Colonic mucosa (tissue), 4 donors: ENCODE data around the gene ERN1. TPM values are rescaled to one million over a fixed set of nuclear protein-coding genes. Genes with fewer than 3 reads are reported as not detected.
"Not testable (repeated sequence)": the region's sequence is repeated elsewhere in the genome, so short reads cannot be mapped to it uniquely, and the experiment has no call there.

ENCODE experiments used
- DNase-seq: peaks from one replicate; pipeline ENCODE4 v3.0.0-alpha.2; 2020
- H3K27ac ChIP-seq: fragments of 200-600 bp; one replicate; pipeline ENCODE4 v1.8.0; 2021
- H3K27me3 ChIP-seq: fragments of 200-600 bp; one replicate; pipeline ENCODE4 v1.8.0; 2021
- H3K36me3 ChIP-seq: fragments of 200-600 bp; one replicate; pipeline ENCODE4 v1.8.0; 2021
- H3K4me1 ChIP-seq: fragments of 200-600 bp; one replicate; pipeline ENCODE4 v1.8.0; 2021; ENCODE audit warnings: mild to moderate bottlenecking
- H3K4me3 ChIP-seq: fragments of 200-600 bp; one replicate; pipeline ENCODE4 v1.8.0; 2021
- H3K9ac ChIP-seq, 2 donors: one replicate each; pipeline ENCODE4 v1.7.0; 2013; ENCODE audit warnings: control low read depth in 2 of 2, low read depth in 2 of 2, low read length in 2 of 2
- H3K9me3 ChIP-seq: fragments of 200-600 bp; one replicate; pipeline ENCODE4 v1.8.0; 2021
- intact Hi-C: fragments of 100-400 bp; cut with DNase I; formaldehyde crosslinking; loops from one replicate; pipeline ENCODE4 v1.14.1; 2022
- total RNA-seq, 2 donors: library from RNA; stranded (reverse); fragmentation: NEBNext Ultra II Directional in 1 of 2; extraction: Animal tissue kit (Norgen Biotek cat#: 25700) in 1 of 2; gene quantifications; one replicate each; pipeline ENCODE4 v1.2.1, GENCODE V29; 2021
- TF ChIP-seq, protein P1 (sequence below): fragments of 200-600 bp; IDR thresholded peaks from one replicate; pipeline ENCODE4 v1.8.0; 2022; ENCODE audit warnings: antibody characterized with exemption, mild to moderate bottlenecking
- donor health status: healthy.
- donor health status: DM: no; HTN: no; CAD: no.
- donor health status: DM: no; HTN: no; CAD: no.

The ERN1 gene
- total RNA-seq, 2 donors from 2014 or later: 19.2 to 19.6 TPM

- peaks cover 8% of the 10 kb centered on the region for H3K4me1 ChIP-seq
- DNase-seq: peak; percentile 15
Observed at GRCh38 chr17:64024215-64024654, 105.7 kb downstream of the ERN1 start.

DNA sequence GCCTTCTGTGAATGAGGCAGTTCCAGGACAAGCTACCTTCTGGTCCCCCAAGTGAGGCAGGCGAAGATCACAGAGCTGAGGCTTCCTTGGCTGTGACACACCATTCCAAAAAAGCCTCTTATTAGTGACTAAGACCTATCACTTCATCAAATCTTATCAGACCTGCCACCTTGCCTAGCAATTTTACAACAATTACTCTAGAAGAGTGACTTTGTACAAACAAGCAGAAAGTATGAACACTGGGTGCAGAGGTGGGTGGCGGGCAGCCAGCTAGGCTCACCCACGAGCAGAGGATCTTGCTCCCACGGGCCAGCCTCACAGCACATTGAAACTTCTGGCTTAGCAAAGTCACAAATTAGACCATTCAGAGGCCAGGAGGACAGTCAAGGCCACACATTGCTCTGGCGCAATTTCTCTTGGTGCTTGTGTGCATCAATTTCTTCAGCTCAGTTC is 107.3 kb downstream of the ERN1 start:
- intact Hi-C loops: loop anchor here (10.0 kb wide), 1 partner anchor 108 kb away; the partner anchor contains the start of genes CSHL1 and GH1
- Histone ChIP-seq H3K9ac (no peak overlapping the region), H3K9me3 (no peaks in the 10 kb centered on the region), H3K4me1 (peaks cover 8% of the 10 kb centered on the region), H3K36me3 (no peaks in the 10 kb centered on the region), H3K4me3 (no peak overlapping the region), H3K27me3 (no peaks in the 10 kb centered on the region), H3K27ac (no peak overlapping the region)
- DNase-seq: peak; percentile 11
- TF ChIP-seq, protein P1, sequence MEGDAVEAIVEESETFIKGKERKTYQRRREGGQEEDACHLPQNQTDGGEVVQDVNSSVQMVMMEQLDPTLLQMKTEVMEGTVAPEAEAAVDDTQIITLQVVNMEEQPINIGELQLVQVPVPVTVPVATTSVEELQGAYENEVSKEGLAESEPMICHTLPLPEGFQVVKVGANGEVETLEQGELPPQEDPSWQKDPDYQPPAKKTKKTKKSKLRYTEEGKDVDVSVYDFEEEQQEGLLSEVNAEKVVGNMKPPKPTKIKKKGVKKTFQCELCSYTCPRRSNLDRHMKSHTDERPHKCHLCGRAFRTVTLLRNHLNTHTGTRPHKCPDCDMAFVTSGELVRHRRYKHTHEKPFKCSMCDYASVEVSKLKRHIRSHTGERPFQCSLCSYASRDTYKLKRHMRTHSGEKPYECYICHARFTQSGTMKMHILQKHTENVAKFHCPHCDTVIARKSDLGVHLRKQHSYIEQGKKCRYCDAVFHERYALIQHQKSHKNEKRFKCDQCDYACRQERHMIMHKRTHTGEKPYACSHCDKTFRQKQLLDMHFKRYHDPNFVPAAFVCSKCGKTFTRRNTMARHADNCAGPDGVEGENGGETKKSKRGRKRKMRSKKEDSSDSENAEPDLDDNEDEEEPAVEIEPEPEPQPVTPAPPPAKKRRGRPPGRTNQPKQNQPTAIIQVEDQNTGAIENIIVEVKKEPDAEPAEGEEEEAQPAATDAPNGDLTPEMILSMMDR: no peak

More at GRCh38 chr17:64024215-64024654, 105.7 kb downstream of the ERN1 start:
- no peaks in the 10 kb centered on the region for H3K36me3 ChIP-seq
- no peak overlapping the region for H3K9ac ChIP-seq
- H3K27me3 ChIP-seq: no peaks in the 10 kb centered on the region
- H3K9me3 ChIP-seq: no peaks in the 10 kb centered on the region
- no peak overlapping the region for H3K4me3 ChIP-seq
- intact Hi-C loops: loop anchor here (10.0 kb wide), 1 partner anchor 109 kb away; the partner anchor contains the start of genes CSHL1 and GH1
- TF ChIP-seq, protein P1: no peak
- no peak overlapping the region for H3K27ac ChIP-seq

DNA sequence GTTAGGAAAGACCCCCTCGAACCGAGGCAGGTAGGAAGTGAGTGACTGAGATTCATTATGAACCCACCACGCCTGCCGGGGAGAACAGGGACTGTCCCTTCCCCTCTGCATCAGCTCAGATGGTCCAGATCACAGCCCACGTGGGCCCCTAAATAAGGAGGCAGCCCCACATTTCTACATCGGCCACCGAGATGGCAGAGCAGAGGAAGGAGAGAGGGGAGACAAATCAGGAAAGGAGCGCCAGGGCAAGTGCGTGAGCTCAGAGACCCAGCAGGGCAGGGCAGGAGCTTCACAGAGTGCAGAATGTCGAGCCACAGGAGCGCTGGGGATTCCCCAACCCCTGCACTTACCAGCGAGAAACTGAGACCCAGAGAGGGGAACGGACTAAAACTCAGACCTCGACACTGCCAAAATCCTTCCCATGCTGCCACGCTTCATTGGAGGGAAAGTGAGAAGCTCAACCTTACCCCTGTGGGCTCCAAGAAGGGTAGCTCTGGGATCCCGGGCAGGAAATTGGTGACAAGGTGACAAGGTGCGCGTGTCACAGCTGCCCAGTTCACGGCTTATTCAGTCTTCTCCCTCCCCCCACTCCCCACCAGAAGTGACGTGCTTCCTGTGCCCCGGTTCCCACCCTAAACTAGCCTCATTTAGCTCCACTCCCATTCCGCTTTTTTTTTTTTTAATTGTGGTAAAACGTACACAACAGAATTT is 109.7 kb downstream of the ERN1 start, which contains the start of gene ICAM2:
Gene ICAM2, minus strand, starts transcription at position 578 of the 711 bp plus-strand sequence. CDS start 13,942 bp downstream, outside the sequence.
- TF ChIP-seq, protein P1: no peak

DNA sequence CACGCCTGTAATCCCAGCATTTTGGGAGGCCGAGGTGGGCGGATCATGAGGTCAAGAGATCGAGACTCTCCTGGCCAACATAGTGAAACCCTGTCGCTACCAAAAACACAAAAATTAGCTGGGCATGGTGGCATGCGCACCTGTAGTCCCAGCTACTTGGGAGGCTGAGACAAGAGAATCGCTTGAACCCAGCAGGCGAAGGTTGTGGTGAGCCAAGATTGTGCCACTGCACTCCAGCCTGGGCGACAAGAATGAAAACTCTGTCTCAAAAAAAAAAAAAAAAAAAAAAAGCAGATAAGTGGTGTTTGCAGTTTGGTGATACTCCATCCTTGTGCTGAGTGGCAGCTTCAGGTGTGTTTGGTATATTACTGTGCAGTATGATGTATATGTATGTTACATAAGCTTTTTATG is 110.4 kb downstream of the ERN1 start:
- H3K4me1 ChIP-seq, H3K36me3 ChIP-seq, H3K9me3 ChIP-seq, H3K27me3 ChIP-seq, intact Hi-C loops: not testable (repeated sequence)
- peak overlapping the region; percentile 39 for H3K27ac ChIP-seq
- peak overlapping the region; percentile 77 to 83 for H3K9ac ChIP-seq
- H3K4me3 ChIP-seq: peak overlapping the region; percentile 38
- DNase-seq: peak; percentile 14

More for the DNA sequence above, 109.7 kb downstream of the ERN1 start, which contains the start of gene ICAM2:
- Histone ChIP-seq H3K27ac (peak within 1 kb of the TSS; percentile 39), H3K27me3 (no peaks in the 10 kb centered on the region), H3K9me3 (no peaks in the 10 kb centered on the region), H3K4me1 (no peaks in the 10 kb centered on the region), H3K36me3 (no peaks in the 10 kb centered on the region), H3K9ac (peak within 1 kb of the TSS; percentile 77 to 83), H3K4me3 (peak within 1 kb of the TSS; percentile 38)
- intact Hi-C loops: loop anchor here (10.0 kb wide), 1 partner anchor 105 kb away; the partner anchor contains the start of genes CSHL1 and GH1
- DNase-seq: peak; percentile 67

GRCh38 chr17:64017381-64017980 is 112.5 kb downstream of the ERN1 start:
- intact Hi-C loops: no loop called here
- H3K36me3 ChIP-seq: no peaks in the 10 kb centered on the region
- H3K4me3 ChIP-seq: no peak overlapping the region
- H3K27ac ChIP-seq: no peak overlapping the region
- H3K4me1 ChIP-seq: no peaks in the 10 kb centered on the region
- no peaks in the 10 kb centered on the region for H3K27me3 ChIP-seq
- no peak overlapping the region for H3K9ac ChIP-seq
- TF ChIP-seq, protein P1: no peak
- H3K9me3 ChIP-seq: no peaks in the 10 kb centered on the region
- DNase-seq: no peak
